NCI-H345 treated with DMSO at 0.1 percent for 48 hours (cell line): ENCODE data around the gene MOB1B.
"Not testable (repeated sequence)": the region's sequence is repeated elsewhere in the genome, so short reads cannot be mapped to it uniquely, and the experiment has no call there.

Experiments
- DNase-seq: peaks from one replicate; lab custom pipeline; 2025; ENCODE audit not compliant: unreplicated experiment; lab: John Stamatoyannopoulos, UW

The MOB1B gene

GRCh38 chr4:70948665-70949260, 46.6 kb downstream of the MOB1B start:
- DNase-seq, result no peak

- DNase-seq, result no peak
Observed at GRCh38 chr4:70954032-70954431, 51.9 kb downstream of the MOB1B start.

DNA sequence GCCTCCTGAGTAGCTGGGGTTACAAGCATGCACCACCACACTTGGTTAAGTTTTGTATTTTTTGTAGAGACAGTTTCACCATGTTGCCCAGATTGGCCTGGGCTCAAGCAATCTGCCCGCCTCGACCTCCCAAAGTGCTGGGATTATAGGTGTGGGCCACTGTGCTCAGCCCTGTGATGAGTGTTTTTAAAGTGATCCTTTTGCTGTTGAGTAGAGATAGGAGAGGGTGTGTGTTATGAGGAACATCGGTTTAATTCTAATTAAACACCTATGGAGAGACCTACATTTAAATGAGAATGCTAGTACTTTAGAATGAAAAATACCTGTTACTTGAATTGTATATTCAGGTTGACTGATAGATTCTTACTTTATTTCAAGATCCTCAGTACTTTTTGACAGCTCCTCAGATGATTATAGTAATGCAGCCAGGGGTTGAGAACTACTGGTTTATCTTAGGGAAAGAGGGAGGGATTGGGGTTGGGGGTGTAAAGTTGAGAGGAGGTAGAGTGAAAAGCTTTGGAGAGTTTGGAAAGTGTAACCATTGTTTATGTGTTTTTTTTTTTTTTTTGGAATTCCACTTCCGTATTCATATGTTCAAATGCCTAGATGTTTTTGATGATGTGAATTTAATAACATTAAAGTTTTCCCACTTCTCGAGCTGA, 54.5 kb downstream of the MOB1B start:
- DNase-seq, result no peak

GRCh38 chr4:70958681-70959080, 56.5 kb downstream of the MOB1B start:
- DNase-seq, result no peak

GRCh38 chr4:70969076-70969475, 66.9 kb downstream of the MOB1B start:
- DNase-seq, result no peak

GRCh38 chr4:70976252-70976651, 74.1 kb downstream of the MOB1B start:
- DNase-seq, result no peak

GRCh38 chr4:70979445-70980008, 77.4 kb downstream of the MOB1B start:
- DNase-seq, result no peak

- no peak for DNase-seq
Observed at GRCh38 chr4:70980196-70980595, 78.0 kb downstream of the MOB1B start.

- DNase-seq, result no peak
Observed at GRCh38 chr4:70984106-70984505, 81.9 kb downstream of the MOB1B start.

DNA sequence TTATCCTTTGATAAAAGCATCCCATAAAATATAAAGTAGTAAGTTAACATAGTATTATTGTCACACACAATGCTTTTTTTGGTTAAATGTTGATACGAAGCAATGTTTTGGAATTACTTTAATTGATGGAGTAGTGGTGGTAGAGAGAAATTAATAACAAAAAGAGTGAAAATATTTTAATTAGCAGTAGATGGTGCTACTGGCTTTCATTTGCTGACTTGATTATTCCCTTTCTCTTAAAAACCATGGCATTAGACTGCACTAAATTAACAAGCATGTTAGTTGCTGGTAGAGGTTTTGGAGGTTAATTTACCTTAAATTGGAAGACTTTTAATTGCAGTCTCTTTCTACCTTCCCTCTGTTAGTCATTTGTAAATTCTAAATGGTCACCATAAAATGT, 82.4 kb downstream of the MOB1B start:
- no peak for DNase-seq

DNA sequence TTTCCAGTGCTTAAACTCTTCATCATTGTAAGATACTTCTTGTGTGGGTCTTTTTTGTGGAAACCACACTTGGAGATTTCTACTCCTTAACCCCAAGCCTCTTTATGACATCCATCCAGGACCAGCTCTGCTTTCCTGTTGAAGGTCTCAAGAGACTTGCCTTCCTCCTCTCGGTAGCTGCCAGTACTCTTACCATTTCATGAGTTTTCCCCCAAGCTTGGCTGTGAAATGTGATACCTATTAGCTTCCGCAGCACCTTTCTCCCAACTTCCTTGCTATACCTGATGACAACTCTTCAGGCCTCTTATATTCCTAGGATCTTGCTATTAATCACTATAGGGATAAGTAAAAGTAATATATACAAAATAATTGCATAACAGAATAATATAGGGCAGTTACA, 89.4 kb downstream of the MOB1B start:
- DNase-seq, result no peak

GRCh38 chr4:70992391-70992881, 90.3 kb downstream of the MOB1B start:
- DNase-seq, result no peak

- peak; percentile 62 for DNase-seq
Observed at GRCh38 chr4:70993181-70994068, 91.3 kb downstream of the MOB1B start, which contains the start of gene DCK. TSS of gene DCK (plus strand) at chr4:70993649. CDS start at chr4:70993836, 187 bp downstream.

DNA sequence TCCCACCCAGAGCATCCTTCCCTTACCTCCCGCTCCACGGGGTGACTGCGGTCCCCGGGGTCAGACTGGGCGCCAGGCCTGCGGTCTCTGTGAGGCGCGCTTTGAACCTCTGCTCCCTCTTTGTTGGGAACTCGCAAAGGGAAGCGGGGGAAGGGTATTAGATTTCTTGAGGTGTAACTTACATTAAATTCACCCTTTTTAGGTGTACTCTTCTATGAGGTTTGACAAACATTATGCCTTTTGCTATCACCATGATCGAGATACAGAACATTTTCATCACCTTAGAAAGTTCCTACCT, 91.8 kb downstream of the MOB1B start:
- no peak for DNase-seq

- DNase-seq, result no peak
Observed at GRCh38 chr4:70994387-70995099, 92.4 kb downstream of the MOB1B start.

DNA sequence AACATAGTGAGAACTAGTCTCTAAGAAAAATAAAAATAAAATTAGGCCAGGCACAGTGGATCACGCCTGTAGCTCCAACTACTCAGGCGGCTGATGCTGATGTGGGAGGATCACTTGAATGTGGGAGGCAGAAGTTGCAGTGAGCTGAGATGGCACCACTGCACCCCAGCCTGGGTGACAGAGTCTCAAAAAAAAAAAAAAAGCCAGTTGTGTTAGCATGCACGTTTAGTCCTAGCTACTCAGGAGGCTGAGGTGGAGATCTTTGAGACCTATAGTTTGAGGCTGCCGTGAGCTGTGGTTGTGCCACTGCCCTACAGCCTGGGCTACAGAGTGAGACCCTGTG, 93.8 kb downstream of the MOB1B start:
- no peak for DNase-seq

DNA sequence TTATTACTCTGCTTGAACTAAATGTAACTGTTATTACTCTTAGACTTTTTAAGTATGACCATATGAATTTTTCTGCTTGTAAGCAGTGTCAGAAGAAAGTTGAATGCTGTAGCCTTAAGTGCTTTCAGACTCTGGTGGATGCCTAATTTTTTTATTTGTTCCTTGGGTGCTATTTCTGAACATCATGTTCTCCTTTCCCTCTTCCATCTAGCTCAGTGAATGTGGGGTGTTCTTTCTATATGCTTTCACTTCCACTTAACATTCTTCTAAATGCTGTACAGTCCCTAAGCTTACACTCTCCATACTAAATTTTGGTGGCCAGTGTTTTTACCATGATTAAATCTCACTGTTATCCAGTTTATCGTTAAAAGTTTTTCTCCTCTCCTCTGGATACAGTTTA, 94.9 kb downstream of the MOB1B start:
- no peak for DNase-seq

DNA sequence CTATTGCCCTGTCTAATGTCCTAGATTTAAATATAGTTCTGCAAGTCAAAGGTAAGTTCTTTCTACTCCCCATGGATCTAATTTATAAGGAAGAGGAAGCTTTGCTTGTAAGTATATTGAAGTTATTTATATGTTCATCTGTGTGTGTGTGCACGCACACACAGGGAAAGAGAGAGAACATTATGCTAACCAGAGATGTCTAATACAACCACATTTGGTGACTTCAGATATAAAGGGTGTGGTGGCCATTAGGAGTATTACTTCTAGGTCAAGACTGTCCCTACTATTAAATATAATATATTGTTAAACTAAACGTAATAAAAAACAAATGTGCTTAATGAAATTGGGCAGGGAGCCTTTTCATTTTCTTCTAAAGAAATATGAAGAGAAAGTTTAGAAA, 95.4 kb downstream of the MOB1B start:
- DNase-seq, result no peak

- DNase-seq, result not testable (repeated sequence)
Observed at GRCh38 chr4:70999639-71000038, 97.5 kb downstream of the MOB1B start.

DNA sequence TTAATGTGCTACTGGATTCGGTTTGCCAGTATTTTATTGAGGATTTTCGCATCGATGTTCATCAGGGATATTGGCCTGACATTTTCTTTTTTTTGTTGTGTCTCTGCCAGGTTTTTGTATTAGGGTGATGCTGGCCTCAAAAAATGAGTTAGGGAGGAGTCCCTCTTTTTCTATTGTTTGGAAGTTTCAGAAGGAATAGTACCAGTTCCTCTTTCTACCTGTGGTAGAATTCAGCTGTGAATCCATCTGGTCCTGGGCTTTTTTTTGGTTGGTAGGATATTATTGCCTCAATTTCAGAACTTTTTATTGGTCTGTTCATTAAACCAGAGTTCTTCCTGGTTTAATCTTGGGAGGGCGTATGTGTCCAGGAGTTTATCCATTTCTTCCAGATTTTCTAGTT, 99.2 kb downstream of the MOB1B start:
- not testable (repeated sequence) for DNase-seq

GRCh38 chr4:71004281-71004851, 102.2 kb downstream of the MOB1B start:
- no peak for DNase-seq
